Left colon (tissue), 2 donors: Measurements from ENCODE around the gene ANKRD45. TPM values are rescaled to one million over a fixed set of nuclear protein-coding genes. Genes with fewer than 3 reads are reported as not detected.
"Not testable (repeated sequence)": the region's sequence is repeated elsewhere in the genome, so short reads cannot be mapped to it uniquely, and the experiment has no call there.

ENCODE experiments used
- ATAC-seq: fragments of 200-7000 bp; cut with Tn5 transposase; one replicate; pipeline ENCODE4 v1.9.1; 2020; ENCODE audit warnings: mild to moderate bottlenecking, moderate library complexity
- DNase-seq, 2 donors: peaks; one replicate each; pipeline ENCODE4 v3.0.0-alpha.2; 2020
- intact Hi-C, 2 donors: fragments of 100-400 bp; cut with DNase I in 1 of 2; cut with micrococcal nuclease in 1 of 2; formaldehyde crosslinking; loops; one replicate each; pipeline versions ENCODE4 v1.11.2 to v1.14.0; 2022; cut with DNase I, micrococcal nuclease
- total RNA-seq, 2 donors: library from RNA; stranded (reverse); fragmentation: NEBNext Ultra II Directional; extraction: Animal tissue kit (Norgen Biotek cat#: 25700); gene quantifications; one replicate each; pipeline ENCODE4 v1.2.1, GENCODE V29; 2021
- donor health status: DM: no; HTN: no; CAD: no.
- donor health status: DM: yes; HTN: yes; CAD: no.

ANKRD45 gene
- total RNA-seq, 2 donors from 2014 or later: 1.3 to 1.7 TPM

DNA sequence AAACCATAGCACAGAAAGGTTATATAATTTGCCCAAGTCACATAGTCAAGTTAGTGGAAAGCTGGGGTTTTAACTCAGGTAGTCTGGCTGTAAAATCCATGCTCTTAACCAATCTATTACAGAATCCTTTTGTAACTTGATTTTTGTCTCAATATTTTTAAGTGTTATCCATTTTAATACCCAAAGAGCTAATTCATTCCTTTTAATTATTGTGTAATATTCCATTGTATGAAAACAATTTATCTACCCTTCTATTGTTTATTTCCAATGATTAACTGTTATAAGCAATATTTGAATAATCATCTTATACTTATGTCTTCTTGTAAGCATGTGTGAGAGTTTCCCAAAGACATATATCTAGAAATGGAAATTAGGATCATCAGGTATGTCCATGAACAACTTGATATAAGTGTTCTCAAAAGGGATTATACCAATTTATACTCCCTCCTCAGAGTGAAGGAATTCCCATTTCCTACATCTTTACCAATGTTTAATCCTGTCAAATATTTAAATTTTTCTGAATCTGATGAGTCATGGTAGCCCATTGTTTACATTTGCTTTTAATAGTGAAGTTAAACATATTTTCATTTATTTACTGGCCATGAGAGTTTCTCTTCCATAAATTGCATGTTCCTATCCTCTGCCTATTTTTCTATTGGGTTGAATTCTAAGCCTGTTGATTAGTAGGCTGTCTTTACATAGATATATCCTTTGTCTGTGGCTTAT lies 20.6 kb downstream of the ANKRD45 start:
- ATAC-seq: no peak
- intact Hi-C loops: no loop called here

DNA sequence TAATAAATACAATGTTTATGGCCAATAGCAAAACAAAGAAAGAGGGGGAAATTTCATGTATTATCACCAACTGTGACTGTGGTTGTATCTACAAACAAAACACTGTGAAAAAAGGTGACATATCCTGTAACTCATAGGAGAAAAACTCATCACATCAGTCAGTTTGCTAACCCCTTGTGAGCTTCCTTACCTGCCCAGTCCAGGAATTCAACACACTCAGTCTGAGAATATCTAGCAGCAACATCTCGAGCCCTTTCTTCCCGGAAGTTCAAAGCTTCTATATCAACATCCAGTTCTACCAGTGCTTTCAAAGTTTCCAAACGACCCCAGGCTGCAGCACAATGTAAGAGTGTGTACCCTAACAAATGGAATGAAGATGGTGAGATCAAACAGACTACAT lies 23.0 kb downstream of the ANKRD45 start:
- intact Hi-C loops: no loop called here
- DNase-seq (no peak), ATAC-seq (no peak)

More for the DNA sequence above, 20.6 kb downstream of the ANKRD45 start:
- DNase-seq: no peak

DNA sequence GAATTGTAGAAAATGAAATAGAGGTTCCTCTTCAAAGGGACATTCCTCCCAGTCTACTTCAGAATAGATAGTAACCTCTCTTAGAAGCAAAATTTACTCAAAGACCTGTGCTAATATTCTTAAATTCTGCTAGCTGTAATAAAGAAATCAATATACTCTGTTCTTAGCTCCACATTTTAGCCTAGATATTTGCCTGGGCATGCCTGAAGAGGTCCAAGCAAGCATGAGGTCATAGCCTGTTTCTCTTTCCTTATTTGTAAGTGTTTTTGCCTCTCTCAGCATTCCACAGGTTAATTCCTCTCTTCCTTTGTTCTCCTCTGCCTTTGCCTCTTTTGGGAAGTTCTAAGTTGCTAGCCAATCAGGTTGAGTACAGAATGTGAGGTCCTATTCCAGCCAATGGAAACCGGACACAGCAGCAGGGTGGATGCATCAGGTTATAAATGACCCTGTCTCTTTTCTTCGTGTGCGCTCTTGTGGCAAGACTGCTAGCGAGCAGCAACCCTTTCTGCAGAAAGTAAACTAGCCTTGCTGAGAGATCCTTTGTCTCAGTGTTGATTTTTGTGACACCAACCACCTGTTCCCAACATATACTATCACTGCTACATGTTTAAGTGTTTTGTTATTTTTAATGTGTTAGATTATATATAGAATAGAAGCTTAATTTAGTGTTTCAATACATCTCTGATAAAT lies 27.1 kb downstream of the ANKRD45 start:
- intact Hi-C loops, DNase-seq, ATAC-seq: not testable (repeated sequence)

DNA sequence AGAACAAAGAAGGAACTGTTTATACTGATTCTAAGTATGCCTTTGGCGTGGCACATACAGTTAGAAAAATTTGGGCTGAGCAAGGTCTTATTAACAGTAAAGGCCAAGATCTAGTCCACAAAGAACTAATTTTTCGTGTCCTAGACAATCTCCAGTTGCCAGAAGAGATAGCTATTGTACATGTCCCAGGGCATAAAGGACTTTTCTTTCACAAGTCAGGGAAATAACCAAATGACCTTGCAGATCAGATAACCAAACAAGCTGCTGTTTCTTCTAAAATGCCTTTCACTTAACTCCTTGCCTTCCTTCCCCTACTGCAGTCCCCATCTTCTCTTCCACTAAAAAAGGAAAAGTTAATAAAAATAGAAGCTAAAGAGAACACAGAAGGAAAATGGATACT lies 30.5 kb downstream of the ANKRD45 start:
- no peak for ATAC-seq
- DNase-seq: no peak
- intact Hi-C loops: no loop called here

DNA sequence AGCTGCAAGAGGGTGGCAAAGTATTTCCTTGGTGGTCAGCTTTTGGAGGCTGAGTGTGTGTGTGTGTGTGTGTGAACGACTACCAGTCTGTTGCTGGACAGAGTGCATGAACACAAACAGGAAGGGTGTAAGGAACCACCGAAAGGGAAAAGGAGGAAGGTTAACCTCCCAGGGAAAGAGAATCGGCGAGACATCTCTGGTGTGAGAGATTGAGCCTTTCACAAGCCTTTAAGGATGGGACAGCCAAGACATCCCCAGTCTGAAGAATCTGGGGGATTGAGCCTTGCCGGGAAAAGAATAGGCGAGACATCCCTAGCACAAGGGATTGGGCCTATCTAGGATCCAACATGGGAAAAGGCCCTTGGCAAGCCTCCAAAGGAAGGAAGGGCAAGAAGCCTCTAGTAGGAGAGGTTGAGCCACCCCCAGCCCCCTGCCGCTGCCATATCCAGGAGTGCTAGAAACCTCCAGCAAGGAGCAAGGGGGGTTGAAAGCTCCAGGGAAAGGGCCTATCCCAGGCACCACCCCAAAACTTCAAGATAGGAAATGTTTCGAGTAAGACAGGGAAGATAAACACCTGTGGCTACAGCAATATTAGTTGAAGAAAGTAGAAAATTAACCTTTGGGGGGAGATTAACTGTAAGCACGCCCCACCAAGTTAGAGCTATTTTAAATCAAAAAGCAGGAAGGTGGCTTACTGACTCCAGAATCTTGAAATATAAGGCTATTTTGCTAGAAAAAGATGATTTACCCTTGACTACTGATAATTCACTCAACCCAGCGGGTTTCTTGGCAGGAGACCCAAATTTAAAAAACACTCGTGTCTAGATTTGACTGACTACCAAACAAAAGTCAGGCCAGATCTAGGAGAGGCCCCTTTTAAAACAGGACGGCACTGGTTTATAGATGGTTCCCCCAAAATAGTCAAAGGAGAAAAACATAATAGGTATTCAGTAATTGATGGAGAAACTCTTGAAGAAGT lies 31.3 kb downstream of the ANKRD45 start:
- intact Hi-C loops: no loop called here
- ATAC-seq (no peak), DNase-seq (no peak)

DNA sequence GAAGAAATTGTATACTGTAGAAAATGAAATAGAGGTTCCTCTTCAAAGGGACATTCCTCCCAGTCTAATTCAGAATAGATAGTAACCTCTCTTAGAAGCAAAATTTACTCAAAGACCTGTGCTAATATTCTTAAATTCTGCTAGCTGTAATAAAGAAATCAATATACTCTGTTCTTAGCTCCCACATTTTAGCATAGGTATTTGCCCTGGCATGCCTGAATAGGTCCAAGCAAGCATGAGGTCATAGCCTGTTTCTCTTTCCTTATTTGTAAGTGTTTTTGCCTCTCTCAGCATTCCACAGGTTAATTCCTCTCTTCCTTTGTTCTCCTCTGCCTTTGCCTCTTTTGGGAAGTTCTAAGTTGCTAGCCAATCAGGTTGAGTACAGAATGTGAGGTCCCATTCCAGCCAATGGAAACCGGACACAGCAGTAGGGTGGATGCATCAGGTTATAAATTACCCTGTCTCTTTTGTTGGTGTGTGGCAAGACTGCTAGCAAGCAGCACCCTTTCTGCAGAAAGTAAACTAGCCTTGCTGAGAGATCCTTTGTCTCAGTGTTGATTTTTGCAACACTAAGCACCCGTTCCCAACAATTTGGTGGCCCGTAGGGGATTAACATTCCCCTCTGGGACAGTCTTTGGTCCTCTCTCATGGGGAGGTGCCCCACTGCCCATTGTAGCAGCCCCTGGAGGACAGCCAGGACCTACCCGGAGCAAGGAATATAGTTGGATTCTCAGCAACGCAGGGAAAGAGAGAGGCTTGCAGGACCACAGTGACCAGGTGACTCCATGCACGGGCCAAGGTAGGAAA lies 32.2 kb downstream of the ANKRD45 start:
- ATAC-seq, intact Hi-C loops: not testable (repeated sequence)

DNA sequence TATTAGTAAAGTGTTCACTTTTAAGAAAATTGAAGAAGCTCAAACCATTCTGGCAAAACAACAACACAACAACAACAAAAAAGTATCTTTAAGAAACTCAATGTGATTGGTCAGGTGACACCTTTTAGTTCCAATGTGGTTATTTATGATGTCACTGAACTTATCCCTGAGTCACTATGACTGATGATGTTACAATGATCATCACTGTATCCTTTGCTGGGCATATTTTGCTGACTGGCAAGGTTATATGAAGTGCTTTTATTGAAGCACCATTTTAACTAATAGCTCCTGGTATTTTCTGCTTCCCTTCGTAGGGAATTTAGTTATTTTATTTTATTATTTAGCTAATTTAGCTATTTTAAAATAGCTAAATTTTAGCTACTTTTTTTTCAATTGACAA lies 34.5 kb downstream of the ANKRD45 start, which contains the start of gene TEX50:
Gene TEX50 (plus strand): TSS at position 223 of the 400 bp plus-strand sequence. CDS start 184 bp downstream, outside the sequence.
- intact Hi-C loops: no loop called here
- no peak for ATAC-seq
- DNase-seq: no peak

More for the DNA sequence above, 32.2 kb downstream of the ANKRD45 start:
- DNase-seq: not testable (repeated sequence)

DNA sequence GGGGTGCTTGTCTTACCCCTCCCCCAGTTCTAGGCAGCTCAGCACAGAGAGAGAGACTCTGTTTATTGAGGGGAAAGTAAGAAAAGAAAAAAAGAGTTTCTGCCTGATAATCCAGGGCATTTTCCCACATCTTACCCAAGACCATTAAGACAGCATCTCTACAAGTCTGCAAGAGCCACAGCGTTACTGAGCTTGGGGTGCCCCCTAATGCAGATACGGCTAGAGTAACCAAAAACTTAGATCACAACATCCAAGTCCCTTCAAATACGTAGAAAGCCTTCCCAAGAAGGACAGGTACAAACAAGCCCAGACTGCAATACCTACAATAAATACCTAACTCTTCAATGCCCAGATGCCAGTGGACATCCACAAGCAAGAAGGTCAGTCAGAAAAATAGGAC lies 40.8 kb downstream of the ANKRD45 start:
- no peak for DNase-seq
- no peak for ATAC-seq
- intact Hi-C loops: no loop called here

DNA sequence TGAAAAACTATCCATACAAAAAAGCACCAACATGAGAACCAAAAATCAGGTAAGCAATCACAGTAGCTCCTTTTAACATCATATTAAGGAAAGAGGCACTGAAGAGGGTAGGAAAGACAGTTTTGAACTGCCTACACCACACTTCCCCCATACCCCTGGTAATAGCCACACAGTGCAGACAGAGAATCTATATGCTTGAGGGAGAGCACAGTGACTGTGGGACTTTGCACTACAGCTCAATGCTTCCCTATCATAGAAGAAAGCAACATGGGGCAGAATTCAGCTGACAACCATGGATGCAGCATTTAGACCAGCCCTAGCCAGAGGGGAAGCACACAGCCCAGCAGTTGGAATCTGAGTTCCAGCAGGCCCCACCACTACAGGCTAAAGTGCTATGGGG lies 42.4 kb downstream of the ANKRD45 start:
- DNase-seq: no peak
- ATAC-seq: no peak
- intact Hi-C loops: no loop called here

DNA sequence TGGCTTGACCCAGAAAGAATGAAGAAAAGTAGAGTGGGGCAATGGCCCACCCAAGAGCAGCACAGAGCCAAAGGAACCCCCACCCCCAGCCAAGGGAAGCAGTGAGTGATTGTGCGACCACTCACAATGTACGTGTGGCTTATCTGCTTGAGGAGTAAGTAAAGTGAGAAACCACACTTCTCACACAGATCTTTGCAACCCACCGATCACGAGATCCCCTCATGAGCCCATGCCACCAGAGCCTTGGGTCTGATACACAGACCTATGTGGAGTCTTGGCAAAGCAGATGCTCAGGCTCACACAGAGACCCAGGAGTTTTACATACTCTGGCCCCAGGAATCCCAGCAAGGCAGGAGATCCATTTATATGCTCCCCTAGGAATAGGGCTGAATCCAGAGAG lies 52.8 kb downstream of the ANKRD45 start:
- intact Hi-C loops: no loop called here
- DNase-seq (no peak), ATAC-seq (no peak)

DNA sequence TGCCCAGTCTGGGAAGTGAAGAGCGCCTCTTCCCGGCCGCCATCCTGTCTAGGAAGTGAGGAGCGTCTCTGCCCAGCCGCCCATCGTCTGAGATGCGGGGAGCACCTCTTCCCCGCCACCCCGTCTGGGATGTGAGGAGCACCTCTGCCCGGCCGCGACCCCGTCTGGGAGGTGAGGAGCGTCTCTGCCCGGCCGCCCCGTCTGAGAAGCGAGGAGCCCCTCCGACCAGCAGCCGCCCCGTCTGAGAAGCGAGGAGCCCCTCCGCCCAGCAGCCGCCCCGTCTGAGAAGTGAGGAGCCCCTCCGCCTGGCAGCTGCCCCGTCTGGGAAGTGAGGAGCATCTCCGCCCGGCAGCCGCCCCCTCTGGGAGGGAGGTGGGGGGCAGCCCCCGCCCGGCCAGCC lies 56.6 kb downstream of the ANKRD45 start:
- DNase-seq, intact Hi-C loops, ATAC-seq: not testable (repeated sequence)

DNA sequence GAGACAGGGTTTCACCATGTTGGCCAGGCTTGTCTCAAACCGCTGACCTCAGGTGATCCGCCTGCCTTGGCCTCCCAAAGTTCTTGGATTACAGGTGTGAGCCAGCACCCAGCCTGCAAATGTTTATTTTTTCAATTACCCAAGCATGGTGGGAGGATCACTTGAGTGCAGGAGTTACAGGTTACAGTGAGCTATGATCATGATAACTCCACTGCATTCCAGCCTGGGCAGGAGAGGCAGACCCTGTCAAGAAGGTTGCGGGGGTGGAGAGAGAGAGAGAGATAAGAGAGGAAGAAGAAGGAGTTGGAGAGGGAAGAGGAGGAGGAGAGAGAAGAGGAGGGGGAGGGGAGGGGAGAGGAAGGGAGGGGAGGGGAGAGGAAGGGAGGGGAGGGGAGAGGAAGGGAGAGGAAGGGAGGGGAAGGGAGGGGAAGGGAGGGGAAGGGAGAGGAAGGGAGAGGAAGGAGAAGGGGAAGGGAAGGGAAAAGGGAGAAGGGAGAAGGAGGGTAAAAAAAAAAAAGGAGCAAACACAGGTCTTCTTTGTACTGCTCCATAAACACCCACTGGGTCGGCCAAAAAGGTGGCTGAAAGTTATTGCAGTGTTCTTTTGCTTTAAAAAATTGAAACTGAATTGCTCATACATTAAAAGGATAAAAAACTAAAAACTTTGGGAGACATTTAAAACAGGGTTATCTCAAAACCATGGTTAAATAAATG lies 61.0 kb downstream of the ANKRD45 start:
- intact Hi-C loops: no loop called here
- no peak for DNase-seq
- ATAC-seq: no peak

DNA sequence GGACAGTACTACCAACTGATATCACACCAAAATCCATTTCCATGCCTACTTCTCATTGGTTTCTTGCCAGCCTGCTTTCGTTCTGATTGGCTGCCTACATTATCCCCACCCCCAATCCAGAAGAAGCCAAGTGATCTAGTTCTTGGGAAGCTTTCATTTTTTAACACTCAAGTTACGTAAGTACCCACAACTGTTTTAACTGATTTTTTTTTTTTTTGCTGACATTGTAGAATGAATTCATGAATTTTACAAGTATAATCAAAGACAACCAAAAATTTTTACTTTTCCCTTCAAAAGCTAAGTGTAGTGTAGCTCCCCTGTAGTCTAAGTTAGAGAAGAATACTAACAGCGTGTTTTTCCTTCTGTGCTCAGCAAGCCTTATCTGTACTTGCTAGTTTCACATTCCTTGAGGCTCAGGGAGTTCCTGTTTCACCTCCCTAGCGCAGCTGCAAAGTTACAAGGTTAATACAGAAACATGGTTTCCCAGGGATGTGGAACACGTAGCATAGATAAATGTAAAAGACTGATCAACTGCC lies 66.5 kb downstream of the ANKRD45 start, which contains the start of gene SLC9C2:
Gene SLC9C2 (minus strand): TSS at position 17 of the 536 bp plus-strand sequence. CDS start 1,296 bp downstream, outside the sequence.
- ATAC-seq (no peak), DNase-seq (no peak)
- intact Hi-C loops: no loop called here

DNA sequence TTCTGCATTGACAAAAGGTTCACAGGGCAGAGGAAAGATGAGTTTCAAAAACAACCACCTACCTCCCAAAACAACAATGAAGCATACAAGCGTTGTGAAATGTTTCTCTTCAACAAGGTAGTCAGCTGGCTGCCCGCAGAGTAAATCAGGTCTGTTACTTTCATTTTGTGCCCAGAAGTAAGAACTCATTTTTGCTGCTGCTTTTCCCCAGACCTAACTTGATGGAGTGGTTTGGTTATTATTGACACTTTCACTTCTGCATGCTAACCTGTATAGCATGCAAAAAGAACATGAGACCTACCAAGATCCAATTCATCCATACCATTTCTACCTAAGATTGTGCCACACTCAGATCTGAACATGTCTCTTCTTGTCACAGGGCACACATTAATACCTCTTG lies 68.1 kb downstream of the ANKRD45 start:
- intact Hi-C loops: no loop called here
- ATAC-seq (no peak), DNase-seq (no peak)

DNA sequence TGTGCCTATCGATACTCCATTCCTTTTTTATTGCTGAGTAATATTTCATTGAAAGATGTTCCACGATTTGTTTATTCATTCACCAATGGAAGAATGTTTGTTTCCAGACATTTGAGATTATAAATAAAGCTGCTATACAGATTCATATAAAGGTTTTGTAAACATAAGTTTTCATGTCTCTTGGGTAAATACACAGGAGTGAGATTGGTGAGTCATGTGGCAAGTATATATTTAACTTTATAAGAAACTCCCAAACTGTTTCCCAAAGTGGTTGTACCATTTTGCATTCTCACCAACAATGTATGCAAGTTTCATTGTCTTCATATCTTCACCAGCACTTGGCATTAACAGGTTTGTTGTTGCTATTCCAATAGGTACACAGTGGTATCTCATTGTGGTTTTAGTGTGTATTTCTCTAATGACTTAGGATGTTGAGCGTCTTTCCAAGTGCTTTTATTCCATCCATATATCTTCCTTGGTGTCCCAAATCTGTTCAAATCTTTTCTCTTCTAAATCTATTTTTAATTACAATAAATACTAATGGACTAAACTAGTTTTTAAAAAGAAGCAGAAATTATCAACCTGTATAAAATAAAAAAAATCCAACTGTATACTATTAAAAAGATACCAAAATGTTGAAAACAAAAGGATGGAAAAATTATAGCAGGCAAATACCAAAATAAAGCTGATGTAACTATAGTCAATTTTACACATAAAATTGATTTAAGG lies 73.4 kb downstream of the ANKRD45 start:
- DNase-seq (no peak), ATAC-seq (no peak)
- intact Hi-C loops: no loop called here

DNA sequence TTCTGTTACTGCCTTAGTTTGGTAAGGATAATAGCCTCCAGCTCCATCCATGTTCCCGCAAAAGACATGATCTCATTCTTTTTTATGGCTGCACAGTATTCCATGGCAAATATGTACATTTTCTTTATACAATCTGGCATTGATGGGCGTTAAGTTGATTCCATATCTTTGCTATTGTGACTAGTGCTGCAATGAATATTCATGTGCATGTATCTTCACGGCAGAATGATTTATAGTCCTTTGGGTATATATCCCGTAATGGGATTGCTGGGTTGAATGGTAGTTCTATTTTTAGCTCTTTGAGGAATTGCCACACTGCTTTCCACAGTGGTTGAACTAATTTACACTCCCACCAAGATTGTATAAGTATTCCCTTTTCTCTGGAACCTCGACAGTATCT lies 78.5 kb downstream of the ANKRD45 start:
- ATAC-seq, DNase-seq, intact Hi-C loops: not testable (repeated sequence)

DNA sequence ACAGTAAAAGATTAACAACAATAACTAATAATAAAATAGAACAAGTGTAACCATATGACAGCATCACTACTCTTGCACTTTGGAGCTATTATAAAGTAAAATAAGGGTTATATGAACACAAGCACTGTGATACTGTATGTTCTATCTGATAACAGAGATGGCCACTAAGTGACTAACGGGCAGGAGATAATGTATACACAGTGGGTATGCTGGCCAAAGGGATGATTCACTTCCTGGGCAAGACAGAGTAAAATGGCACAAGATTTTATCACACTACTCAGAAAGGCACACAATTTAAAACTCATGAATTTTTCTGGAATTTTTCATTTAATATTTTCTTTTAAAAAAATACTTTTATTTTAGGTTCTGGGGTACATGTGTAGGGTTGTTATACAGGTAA lies 79.1 kb downstream of the ANKRD45 start:
- intact Hi-C loops: no loop called here
- DNase-seq: no peak
- no peak for ATAC-seq
